CD4-positive, alpha-beta T cell (primary cell): ENCODE measurements around the gene DSTN. TPM values are rescaled to one million over a fixed set of nuclear protein-coding genes. Genes with fewer than 3 reads are reported as not detected.

ENCODE experiments used
- ATAC-seq: fragments of 200-7000 bp; cut with Tn5 transposase; one replicate; pipeline ENCODE4 v1.10.0; 2022; ENCODE audit warnings: mild to moderate bottlenecking; ENCODE audit not compliant: poor library complexity
- CTCF ChIA-PET: fragments of 350-600 bp; sonication (Branson Sonifier 250); formaldehyde crosslinking; loops from one replicate; lab custom pipeline; 2021; ENCODE audit warnings: antibody characterized with exemption, inconsistent platforms; lab: Charles Lee
- POLR2A ChIA-PET: fragments of 350-600 bp; sonication (Branson Sonifier 250); formaldehyde crosslinking; loops from one replicate; lab custom pipeline; 2021; ENCODE audit warnings: antibody characterized with exemption, inconsistent platforms; lab: Charles Lee
- DNase-seq, 14 experiments: peaks; one replicate each; pipeline ENCODE4 v3.0.0-alpha.2; 2013 to 2020; ENCODE audit warnings: mixed read lengths in 2 of 14
- H3K27ac ChIP-seq, 2 donors: one replicate each; pipeline versions ENCODE4 v1.5.1 to v1.7.0; 2013; ENCODE audit warnings: low read length in 2 of 2, low read depth in 1 of 2, mild to moderate bottlenecking in 1 of 2
- H3K27me3 ChIP-seq, 2 experiments: 1 replicate in 1 of 2; 2 replicates in 1 of 2; pipeline versions ENCODE4 v1.6.1 to v1.7.0; 2013; ENCODE audit warnings: low read length in 2 of 2, control low read depth in 1 of 2, mild to moderate bottlenecking in 1 of 2, moderate library complexity in 1 of 2; ENCODE audit not compliant: insufficient read depth in 2 of 2, control insufficient read depth in 1 of 2
- H3K36me3 ChIP-seq: one replicate; pipeline ENCODE4 v1.6.1; 2013; ENCODE audit warnings: low read length, control low read depth; ENCODE audit not compliant: insufficient read depth
- H3K4me1 ChIP-seq: one replicate; pipeline ENCODE4 v1.6.1; 2013; ENCODE audit warnings: low read length, control low read depth; ENCODE audit not compliant: insufficient read depth
- H3K4me3 ChIP-seq: one replicate; pipeline ENCODE4 v1.5.1; 2013; ENCODE audit warnings: mild to moderate bottlenecking, low read length, moderate library complexity
- H3K9me3 ChIP-seq, 2 experiments: 1 replicate in 1 of 2; 2 replicates in 1 of 2; pipeline versions ENCODE4 v1.6.1 to v1.7.0; 2013; ENCODE audit warnings: low read length in 2 of 2, mild to moderate bottlenecking in 2 of 2, control low read depth in 1 of 2, moderate library complexity in 1 of 2; ENCODE audit not compliant: control insufficient read depth in 1 of 2, insufficient read depth in 1 of 2
- H3K27ac Mint-ChIP-seq: one replicate; pipeline ENCODE4 v1.8.0; 2020; ENCODE audit warnings: mixed read lengths
- H3K27me3 Mint-ChIP-seq: one replicate; pipeline ENCODE4 v1.8.0; 2021; ENCODE audit warnings: mixed read lengths
- H3K36me3 Mint-ChIP-seq: one replicate; pipeline ENCODE4 v1.8.0; 2021; ENCODE audit warnings: low read depth, mixed read lengths
- H3K4me1 Mint-ChIP-seq: one replicate; pipeline ENCODE4 v1.8.0; 2021; ENCODE audit warnings: low read depth, mixed read lengths
- H3K4me3 Mint-ChIP-seq: one replicate; pipeline ENCODE4 v1.8.0; 2020; ENCODE audit warnings: mild to moderate bottlenecking, mixed read lengths
- H3K9me3 Mint-ChIP-seq: one replicate; pipeline ENCODE4 v1.8.0; 2020; ENCODE audit warnings: mixed read lengths
- intact Hi-C, 2 experiments: fragments of 100-400 bp; cut with DNase I in 1 of 2; cut with micrococcal nuclease in 1 of 2; formaldehyde crosslinking; loops; one replicate each; pipeline versions ENCODE4 v1.15.1 to v1.9.0; 2023 to 2025; cut with DNase I, micrococcal nuclease
- total RNA-seq, 174 experiments: library from RNA in 2 of 174; stranded (reverse) in 2 of 174; gene quantifications; one replicate each; pipeline ENCODE4 v1.2.3 and lab custom pipeline; 2021 to 2026
- TF ChIP-seq, protein P1 (sequence below): fragments of 200-600 bp; IDR thresholded peaks from one replicate; pipeline ENCODE4 v1.8.0; 2022; ENCODE audit warnings: antibody characterized with exemption, mild to moderate bottlenecking

Gene DSTN
- total RNA-seq, 2 experiments from 2014 or later, result 36.0 to 38.9 TPM

DNA sequence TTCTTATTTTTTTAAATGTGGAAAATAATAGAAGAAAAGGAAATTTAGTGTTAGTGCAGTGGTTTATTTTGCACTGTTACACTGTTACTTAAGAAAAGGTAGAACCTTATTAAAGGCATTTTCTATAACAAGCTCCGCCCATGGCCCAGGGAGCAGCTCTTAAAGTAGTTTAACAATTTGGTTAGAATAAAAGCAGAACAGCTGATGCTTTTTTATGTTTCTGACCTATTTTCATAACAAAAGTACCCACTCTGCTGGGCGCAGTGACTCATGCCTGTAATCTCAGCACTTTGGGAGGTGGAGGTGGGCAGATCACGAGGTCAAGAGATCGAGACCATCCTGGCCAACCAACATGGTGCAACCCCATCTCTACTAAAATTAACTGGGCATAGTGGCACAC lies 32.6 kb downstream of the DSTN start:
- Histone ChIP-seq H3K9me3 (no peaks in the 10 kb centered on the region), H3K4me3 (no peak overlapping the region), H3K27ac (no peak overlapping the region), H3K36me3 (peaks cover 28% of the 10 kb centered on the region), H3K4me1 (no peaks in the 10 kb centered on the region), H3K27me3 (no peaks in the 10 kb centered on the region)
- intact Hi-C loops, result no loop called here
- CTCF ChIA-PET, result no interaction called here
- ATAC-seq, result no peak
- H3K4me3 Mint-ChIP-seq, result no peak overlapping the region
- POLR2A ChIA-PET, result interaction anchor here (1.3 kb wide), 1 partner anchor 8 kb away, joined by 8 read pairs; no protein-coding TSS in a partner anchor
- no peak overlapping the region for H3K27ac Mint-ChIP-seq
- peaks cover 57% of the 10 kb centered on the region for H3K36me3 Mint-ChIP-seq
- no peaks in the 10 kb centered on the region for H3K27me3 Mint-ChIP-seq
- TF ChIP-seq, protein P1, sequence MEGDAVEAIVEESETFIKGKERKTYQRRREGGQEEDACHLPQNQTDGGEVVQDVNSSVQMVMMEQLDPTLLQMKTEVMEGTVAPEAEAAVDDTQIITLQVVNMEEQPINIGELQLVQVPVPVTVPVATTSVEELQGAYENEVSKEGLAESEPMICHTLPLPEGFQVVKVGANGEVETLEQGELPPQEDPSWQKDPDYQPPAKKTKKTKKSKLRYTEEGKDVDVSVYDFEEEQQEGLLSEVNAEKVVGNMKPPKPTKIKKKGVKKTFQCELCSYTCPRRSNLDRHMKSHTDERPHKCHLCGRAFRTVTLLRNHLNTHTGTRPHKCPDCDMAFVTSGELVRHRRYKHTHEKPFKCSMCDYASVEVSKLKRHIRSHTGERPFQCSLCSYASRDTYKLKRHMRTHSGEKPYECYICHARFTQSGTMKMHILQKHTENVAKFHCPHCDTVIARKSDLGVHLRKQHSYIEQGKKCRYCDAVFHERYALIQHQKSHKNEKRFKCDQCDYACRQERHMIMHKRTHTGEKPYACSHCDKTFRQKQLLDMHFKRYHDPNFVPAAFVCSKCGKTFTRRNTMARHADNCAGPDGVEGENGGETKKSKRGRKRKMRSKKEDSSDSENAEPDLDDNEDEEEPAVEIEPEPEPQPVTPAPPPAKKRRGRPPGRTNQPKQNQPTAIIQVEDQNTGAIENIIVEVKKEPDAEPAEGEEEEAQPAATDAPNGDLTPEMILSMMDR, result no peak
- peaks cover 3% of the 10 kb centered on the region for H3K9me3 Mint-ChIP-seq
- peaks cover 14% of the 10 kb centered on the region for H3K4me1 Mint-ChIP-seq
- no peak for DNase-seq

DNA sequence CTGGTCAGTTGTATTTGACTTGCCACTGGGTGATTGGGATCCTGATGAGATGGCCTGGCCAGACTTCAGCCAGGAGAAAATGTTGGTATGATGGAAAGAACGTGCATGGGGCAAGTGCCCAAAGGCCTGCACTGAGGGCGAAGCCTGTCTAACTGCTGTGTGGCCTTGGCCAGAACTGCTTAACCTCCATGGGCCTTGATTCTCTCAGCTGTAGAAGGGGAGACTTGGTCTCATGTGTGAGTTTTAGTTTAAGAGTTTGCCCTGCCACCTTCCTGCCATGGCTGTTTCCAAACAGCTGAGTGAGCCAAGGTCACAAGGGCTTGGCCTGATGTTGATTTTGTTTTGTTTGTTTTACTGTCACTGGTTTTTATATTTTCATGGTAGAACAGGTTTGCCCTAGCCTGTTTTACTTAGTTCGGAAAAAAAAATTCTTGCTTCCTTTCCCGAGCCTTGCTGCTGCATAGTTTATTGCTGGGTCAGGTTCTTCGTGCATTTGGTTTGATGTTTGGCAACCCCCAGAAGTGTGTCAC lies 35.3 kb downstream of the DSTN start:
- ChIA-PET POLR2A (no interaction called here), CTCF (no interaction called here)
- H3K9me3 ChIP-seq, result no peaks in the 10 kb centered on the region
- no peaks in the 10 kb centered on the region for H3K27me3 ChIP-seq
- H3K36me3 ChIP-seq, result peaks cover 33% of the 10 kb centered on the region
- H3K4me3 Mint-ChIP-seq, result no peak overlapping the region
- DNase-seq, result no peak
- peak overlapping the region; percentile 6 for H3K27ac Mint-ChIP-seq
- H3K27me3 Mint-ChIP-seq, result no peaks in the 10 kb centered on the region
- no peak overlapping the region for H3K4me3 ChIP-seq
- no peak for ATAC-seq
- no peak overlapping the region for H3K27ac ChIP-seq
- intact Hi-C loops, result no loop called here
- peaks cover 20% of the 10 kb centered on the region for H3K4me1 Mint-ChIP-seq
- TF ChIP-seq, protein P1, result no peak
- H3K4me1 ChIP-seq, result peaks cover 13% of the 10 kb centered on the region
- no peaks in the 10 kb centered on the region for H3K9me3 Mint-ChIP-seq
- H3K36me3 Mint-ChIP-seq, result peaks cover 69% of the 10 kb centered on the region

DNA sequence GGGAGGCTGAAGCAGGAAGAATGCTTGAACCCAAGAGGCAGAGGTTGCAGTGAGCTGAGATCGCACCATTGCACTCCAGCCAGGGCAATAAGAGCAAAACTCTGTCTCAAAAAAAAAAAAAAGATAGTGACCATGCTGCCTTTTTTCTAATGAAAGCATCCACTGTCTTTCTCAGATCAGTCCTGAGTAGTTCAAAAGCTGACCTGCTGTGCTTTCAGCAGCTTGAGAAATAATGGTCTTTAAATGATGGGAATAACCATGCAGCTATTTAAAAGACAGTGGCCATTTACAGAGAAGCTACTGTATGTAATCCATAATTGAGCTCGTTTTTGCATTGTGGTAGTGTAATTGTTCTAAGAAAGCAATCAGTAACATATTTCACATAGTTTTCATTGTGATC lies 36.1 kb downstream of the DSTN start:
- TF ChIP-seq, protein P1, result no peak
- ATAC-seq (no peak), DNase-seq (no peak)
- H3K36me3 ChIP-seq, result peaks cover 33% of the 10 kb centered on the region
- H3K27ac ChIP-seq, result no peak overlapping the region
- H3K4me3 ChIP-seq, result no peak overlapping the region
- H3K36me3 Mint-ChIP-seq, result peaks cover 63% of the 10 kb centered on the region
- H3K4me1 Mint-ChIP-seq, result peaks cover 26% of the 10 kb centered on the region
- ChIA-PET POLR2A (interaction anchor here (0.7 kb wide), 1 partner anchor 15 kb away, joined by 3 read pairs; no protein-coding TSS in a partner anchor), CTCF (interaction anchor here (0.7 to 2.4 kb wide), 2 partner anchors 25 to 76 kb away, joined by 3 to 8 read pairs; partner anchors contain the start of gene RRBP1)
- H3K9me3 Mint-ChIP-seq, result no peaks in the 10 kb centered on the region
- H3K27ac Mint-ChIP-seq, result no peak overlapping the region
- no peaks in the 10 kb centered on the region for H3K9me3 ChIP-seq
- intact Hi-C loops, result no loop called here
- no peak overlapping the region for H3K4me3 Mint-ChIP-seq
- peaks cover 21% of the 10 kb centered on the region for H3K4me1 ChIP-seq
- H3K27me3 ChIP-seq, result no peaks in the 10 kb centered on the region
- no peaks in the 10 kb centered on the region for H3K27me3 Mint-ChIP-seq
